H9 (cell line): ENCODE measurements around the gene STEAP2. TPM values are rescaled to one million over a fixed set of nuclear protein-coding genes. Genes with fewer than 3 reads are reported as not detected.

Experiments
- DNase-seq: peaks from one replicate; pipeline ENCODE4 v3.0.0-alpha.2; 2017
- H2AFZ ChIP-seq: one replicate; pipeline ENCODE4 v1.6.1; 2013; ENCODE audit warnings: mild to moderate bottlenecking, low read length, control low read depth, moderate library complexity
- H2AK5ac ChIP-seq: 2 replicates; pipeline ENCODE4 v1.6.1; 2013; ENCODE audit warnings: low read length, control low read depth, mixed read lengths; ENCODE audit not compliant: insufficient read length
- H2BK120ac ChIP-seq: one replicate; pipeline ENCODE4 v1.6.1; 2013; ENCODE audit warnings: low read depth, mild to moderate bottlenecking, low read length, control low read depth, inconsistent platforms; ENCODE audit not compliant: poor library complexity, severe bottlenecking
- H2BK12ac ChIP-seq: 2 replicates; pipeline ENCODE4 v1.6.1; 2013; ENCODE audit warnings: low read length, control low read depth, mixed read lengths, low read depth; ENCODE audit not compliant: insufficient read length
- H2BK15ac ChIP-seq: 2 replicates; pipeline ENCODE4 v1.6.1; 2013; ENCODE audit warnings: low read depth, low read length, control low read depth
- H2BK20ac ChIP-seq: one replicate; pipeline ENCODE4 v1.6.1; 2013; ENCODE audit warnings: low read depth, mild to moderate bottlenecking, low read length, control low read depth, inconsistent platforms; ENCODE audit not compliant: poor library complexity, severe bottlenecking
- H2BK5ac ChIP-seq: 2 replicates; pipeline ENCODE4 v1.6.1; 2013; ENCODE audit warnings: low read length, control low read depth, mixed read lengths; ENCODE audit not compliant: insufficient read length
- H3K14ac ChIP-seq: 2 replicates; pipeline ENCODE4 v1.6.1; 2013; ENCODE audit warnings: low read length, control low read depth; ENCODE audit not compliant: insufficient read depth
- H3K18ac ChIP-seq: 2 replicates; pipeline ENCODE4 v1.6.1; 2013; ENCODE audit warnings: low read depth, mild to moderate bottlenecking, mixed read lengths, low read length, control low read depth; ENCODE audit not compliant: insufficient read length
- H3K23ac ChIP-seq: 2 replicates; pipeline ENCODE4 v1.6.1; 2013; ENCODE audit warnings: low read length, control low read depth, mixed read lengths, low read depth; ENCODE audit not compliant: insufficient read length
- H3K23me2 ChIP-seq: 2 replicates; pipeline ENCODE4 v1.6.1; 2013; ENCODE audit warnings: low read depth, mild to moderate bottlenecking, mixed read lengths, low read length, control low read depth; ENCODE audit not compliant: insufficient read length, poor library complexity, severe bottlenecking
- H3K27ac ChIP-seq: 2 replicates; pipeline ENCODE4 v1.5.1; 2013; ENCODE audit warnings: low read length, control low read depth, mixed read lengths, low read depth; ENCODE audit not compliant: insufficient read length
- H3K27me3 ChIP-seq: 2 replicates; pipeline ENCODE4 v1.6.1; 2013; ENCODE audit warnings: low read length, control low read depth, inconsistent platforms; ENCODE audit not compliant: insufficient read depth
- H3K4ac ChIP-seq: 2 replicates; pipeline ENCODE4 v1.6.1; 2013; ENCODE audit warnings: low read depth, mild to moderate bottlenecking, control low read depth, inconsistent platforms, low read length, moderate library complexity
- H3K4me1 ChIP-seq: 2 replicates; pipeline ENCODE4 v1.6.1; 2013; ENCODE audit warnings: low read length, control low read depth, inconsistent platforms; ENCODE audit not compliant: insufficient read depth
- H3K4me2 ChIP-seq: 2 replicates; pipeline ENCODE4 v1.6.1; 2013; ENCODE audit warnings: low read length, control low read depth, mixed read lengths; ENCODE audit not compliant: insufficient read length, insufficient read depth
- H3K56ac ChIP-seq: 2 replicates; pipeline ENCODE4 v1.6.1; 2013; ENCODE audit warnings: low read depth, mild to moderate bottlenecking, mixed read lengths, low read length, control low read depth; ENCODE audit not compliant: insufficient read length
- H3K79me1 ChIP-seq: 2 replicates; pipeline ENCODE4 v1.6.1; 2013; ENCODE audit warnings: low read depth, mild to moderate bottlenecking, moderate library complexity, low read length, control low read depth, inconsistent platforms; ENCODE audit not compliant: insufficient read depth, poor library complexity, severe bottlenecking
- H3K79me2 ChIP-seq: 2 replicates; pipeline ENCODE4 v1.6.1; 2013; ENCODE audit warnings: low read length, control low read depth, inconsistent platforms; ENCODE audit not compliant: insufficient read depth
- H3K9ac ChIP-seq: 2 replicates; pipeline ENCODE4 v1.6.1; 2013; ENCODE audit warnings: low read length, control low read depth, mixed read lengths; ENCODE audit not compliant: insufficient read length; ENCODE audit errors: extremely low read depth
- H3K9me3 ChIP-seq: one replicate; pipeline ENCODE4 v1.6.1; 2013; ENCODE audit warnings: low read depth, low read length, inconsistent platforms; ENCODE audit not compliant: control insufficient read depth
- H3T11ph ChIP-seq: one replicate; pipeline ENCODE4 v1.6.1; 2013; ENCODE audit warnings: mild to moderate bottlenecking, low read length, control low read depth, inconsistent platforms
- H4K20me1 ChIP-seq: one replicate; pipeline ENCODE4 v1.6.1; 2013; ENCODE audit not compliant: control insufficient read depth, insufficient read length, insufficient read depth
- H4K5ac ChIP-seq: 2 replicates; pipeline ENCODE4 v1.6.1; 2013; ENCODE audit warnings: low read depth, mild to moderate bottlenecking, mixed read lengths, low read length, control low read depth; ENCODE audit not compliant: insufficient read length
- H4K8ac ChIP-seq: replicated peaks from 2 replicates; pipeline ENCODE4 v1.6.1; 2013; ENCODE audit warnings: low read length, control low read depth, mixed read lengths, low read depth; ENCODE audit not compliant: insufficient read length
- H4K91ac ChIP-seq: 2 replicates; pipeline ENCODE4 v1.6.1; 2013; ENCODE audit warnings: low read depth, mild to moderate bottlenecking, moderate library complexity, mixed read lengths, low read length, control low read depth; ENCODE audit not compliant: insufficient read length
- H3K27ac Mint-ChIP-seq, 3 experiments: 2 replicates in 2 of 3; 3 replicates in 1 of 3; pipeline ENCODE4 v1.8.0; 2020 to 2021; ENCODE audit warnings: mixed read lengths in 3 of 3, mild to moderate bottlenecking in 1 of 3, moderate library complexity in 1 of 3
- H3K27me3 Mint-ChIP-seq: 2 replicates; pipeline ENCODE4 v1.8.0; 2021; ENCODE audit warnings: low read depth, mild to moderate bottlenecking, moderate library complexity, mixed read lengths
- H3K36me3 Mint-ChIP-seq, 3 experiments: 2 replicates in 2 of 3; 3 replicates in 1 of 3; pipeline ENCODE4 v1.8.0; 2020 to 2021; ENCODE audit warnings: low read depth in 3 of 3, mixed read lengths in 3 of 3; ENCODE audit not compliant: insufficient read depth in 1 of 3
- H3K4me1 Mint-ChIP-seq, 2 experiments: 2 replicates each; pipeline ENCODE4 v1.8.0; 2020; ENCODE audit warnings: mixed read lengths in 2 of 2
- H3K4me3 Mint-ChIP-seq, 2 experiments: 2 replicates in 1 of 2; 3 replicates in 1 of 2; pipeline ENCODE4 v1.8.0; 2020 to 2021; ENCODE audit warnings: mild to moderate bottlenecking in 2 of 2, mixed read lengths in 2 of 2, moderate library complexity in 1 of 2
- H3K9me3 Mint-ChIP-seq, 2 experiments: 2 replicates in 1 of 2; 3 replicates in 1 of 2; pipeline ENCODE4 v1.8.0; 2020; ENCODE audit warnings: mild to moderate bottlenecking in 2 of 2, mixed read lengths in 2 of 2, moderate library complexity in 1 of 2
- total RNA-seq: library from RNA; stranded (reverse); gene quantifications from 2 replicates; pipeline ENCODE4 v1.2.1, GENCODE V29; 2021
- TF ChIP-seq, protein P1 (sequence below): fragments of 200-600 bp; sonication (generic); conservative IDR thresholded peaks from 3 replicates; pipeline ENCODE4 v1.8.0; 2021; ENCODE audit warnings: antibody characterized with exemption, mild to moderate bottlenecking

The STEAP2 gene
- total RNA-seq, 1 experiment from 2014 or later: 6.7 TPM

DNA sequence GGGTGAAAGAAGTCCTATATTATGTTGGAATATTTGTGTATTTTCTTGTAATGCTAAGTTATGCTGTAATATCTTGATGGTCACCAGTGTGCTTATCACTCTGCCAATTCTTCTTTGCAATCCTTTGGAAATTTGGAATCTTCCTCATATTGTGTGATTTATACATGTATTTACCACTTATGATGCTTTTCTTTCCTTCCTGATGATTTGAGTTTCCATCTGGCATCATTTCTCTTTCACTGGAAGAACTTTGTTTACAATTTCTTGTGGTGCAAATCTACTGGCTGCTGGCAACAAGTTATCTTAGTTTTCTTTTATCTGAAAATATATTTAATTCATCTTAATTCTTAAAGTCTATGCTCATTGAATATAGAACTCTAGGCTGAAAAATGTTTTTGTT lies 62.6 kb downstream of the STEAP2 start:
- H3K36me3 Mint-ChIP-seq: no peaks in the 10 kb centered on the region
- Histone ChIP-seq H3K9ac (no peak overlapping the region), H2AK5ac (no peak overlapping the region), H3K23me2 (no peaks in the 10 kb centered on the region), H4K5ac (no peak overlapping the region), H3T11ph (no peak overlapping the region), H3K56ac (no peak overlapping the region), H4K20me1 (no peaks in the 10 kb centered on the region), H3K14ac (no peak overlapping the region), H3K9me3 (no peaks in the 10 kb centered on the region), H3K18ac (no peak overlapping the region), H3K4me1 (no peaks in the 10 kb centered on the region), H3K79me2 (no peaks in the 10 kb centered on the region), H2BK120ac (no peak overlapping the region), H4K8ac (no peak overlapping the region), H2BK5ac (no peak overlapping the region), H4K91ac (no peak overlapping the region), H3K27me3 (no peaks in the 10 kb centered on the region), H3K4ac (no peak overlapping the region), H3K79me1 (no peaks in the 10 kb centered on the region), H2BK12ac (no peak overlapping the region), H2BK15ac (no peak overlapping the region), H2AFZ (no peak overlapping the region), H3K4me2 (no peak overlapping the region), H3K27ac (no peak overlapping the region), H2BK20ac (no peak overlapping the region), H3K23ac (no peak overlapping the region)
- H3K4me3 Mint-ChIP-seq: no peak overlapping the region
- no peaks in the 10 kb centered on the region for H3K9me3 Mint-ChIP-seq
- no peak for DNase-seq
- H3K27me3 Mint-ChIP-seq: no peaks in the 10 kb centered on the region
- no peaks in the 10 kb centered on the region for H3K4me1 Mint-ChIP-seq
- TF ChIP-seq, protein P1, sequence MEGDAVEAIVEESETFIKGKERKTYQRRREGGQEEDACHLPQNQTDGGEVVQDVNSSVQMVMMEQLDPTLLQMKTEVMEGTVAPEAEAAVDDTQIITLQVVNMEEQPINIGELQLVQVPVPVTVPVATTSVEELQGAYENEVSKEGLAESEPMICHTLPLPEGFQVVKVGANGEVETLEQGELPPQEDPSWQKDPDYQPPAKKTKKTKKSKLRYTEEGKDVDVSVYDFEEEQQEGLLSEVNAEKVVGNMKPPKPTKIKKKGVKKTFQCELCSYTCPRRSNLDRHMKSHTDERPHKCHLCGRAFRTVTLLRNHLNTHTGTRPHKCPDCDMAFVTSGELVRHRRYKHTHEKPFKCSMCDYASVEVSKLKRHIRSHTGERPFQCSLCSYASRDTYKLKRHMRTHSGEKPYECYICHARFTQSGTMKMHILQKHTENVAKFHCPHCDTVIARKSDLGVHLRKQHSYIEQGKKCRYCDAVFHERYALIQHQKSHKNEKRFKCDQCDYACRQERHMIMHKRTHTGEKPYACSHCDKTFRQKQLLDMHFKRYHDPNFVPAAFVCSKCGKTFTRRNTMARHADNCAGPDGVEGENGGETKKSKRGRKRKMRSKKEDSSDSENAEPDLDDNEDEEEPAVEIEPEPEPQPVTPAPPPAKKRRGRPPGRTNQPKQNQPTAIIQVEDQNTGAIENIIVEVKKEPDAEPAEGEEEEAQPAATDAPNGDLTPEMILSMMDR: no peak
- H3K27ac Mint-ChIP-seq: no peak overlapping the region
